HCT116 (cell line): ENCODE data around the gene TYROBP. TPM values are rescaled to one million over a fixed set of nuclear protein-coding genes. Genes with fewer than 3 reads are reported as not detected.

Experiments used
- ATAC-seq: fragments of 200-7000 bp; cut with Tn5 transposase; 2 replicates; pipeline ENCODE4 v1.9.1; 2020; ENCODE audit warnings: mild to moderate bottlenecking, moderate library complexity
- BruUV-seq: library from RNA; stranded (reverse); fragments of 400-500 nt; replicated peaks from 2 replicates; lab custom pipeline; 2021; lab: Mats Ljungman, UMichigan
- CTCF ChIA-PET: fragments of 300-600 bp; sonication (Branson Sonifier 250); formaldehyde crosslinking; loops from one replicate; lab custom pipeline; 2021; ENCODE audit warnings: antibody characterized with exemption; lab: Charles Lee
- POLR2A ChIA-PET: fragments of 300-600, 350-600 bp; sonication (Branson Sonifier 250); formaldehyde crosslinking; loops from one replicate; lab custom pipeline; 2021; ENCODE audit warnings: antibody characterized with exemption; lab: Charles Lee
- RAD21 ChIA-PET, 2 experiments: fragments of 300-600 bp; sonication (Branson Sonifier 250); formaldehyde crosslinking; loops; one replicate each; lab custom pipeline; 2023; ENCODE audit warnings: low total read pairs in 2 of 2; ENCODE audit not compliant: uncharacterized antibody in 2 of 2, unreplicated experiment in 2 of 2, low non-redundant PET in 1 of 2; lab: Charles Lee
- DNase-seq: peaks from one replicate; pipeline ENCODE4 v3.0.0-alpha.2; 2010; ENCODE audit warnings: low read depth, low spot score
- H2AFZ ChIP-seq: fragments of 200-600 bp; shearing (Covaris generic), sonication (generic); 2 replicates; pipeline ENCODE4 v1.6.1; 2017; ENCODE audit warnings: low read depth, mixed run types, mixed read lengths, antibody characterized with exemption, low read length; ENCODE audit not compliant: poor library complexity, severe bottlenecking
- H3K27ac ChIP-seq: 2 replicates; pipeline ENCODE4 v1.5.1; 2012; ENCODE audit warnings: low read depth, low read length
- H3K27me3 ChIP-seq: fragments of 200-600 bp; sonication (generic); 2 replicates; pipeline ENCODE4 v1.6.1; 2016; ENCODE audit warnings: mixed run types, low read length, mixed read lengths; ENCODE audit not compliant: insufficient read depth
- H3K36me3 ChIP-seq, 2 experiments: fragments of 200-500 bp in 1 of 2; fragments of 200-600 bp in 1 of 2; sonication (Bioruptor generic) in 1 of 2; sonication (generic) in 1 of 2; 2 replicates each; pipeline versions ENCODE4 v1.5.1 to v1.6.1; 2014 to 2016; ENCODE audit warnings: low read length in 2 of 2, inconsistent platforms in 1 of 2, mixed read lengths in 1 of 2, mixed run types in 1 of 2; ENCODE audit not compliant: insufficient read depth in 2 of 2, control insufficient read depth in 1 of 2
- H3K4me1 ChIP-seq, 2 experiments: fragments of 200-600 bp in 1 of 2; sonication (generic) in 1 of 2; 2 replicates each; pipeline versions ENCODE4 v1.5.1 to v1.6.1; 2012 to 2017; ENCODE audit warnings: low read length in 2 of 2, inconsistent platforms in 1 of 2, mild to moderate bottlenecking in 1 of 2, mixed read lengths in 1 of 2, mixed run types in 1 of 2, moderate library complexity in 1 of 2; ENCODE audit not compliant: insufficient read depth in 2 of 2, control insufficient read depth in 1 of 2
- H3K4me2 ChIP-seq: fragments of 200-600 bp; sonication (generic); 2 replicates; pipeline ENCODE4 v1.6.1; 2017; ENCODE audit warnings: mixed run types, low read length, mixed read lengths
- H3K4me3 ChIP-seq, 2 experiments: fragments of 200-600 bp in 1 of 2; sonication (generic) in 1 of 2; replicated peaks in 1 of 2; 2 replicates each; pipeline ENCODE4 v1.5.1; 2011 to 2016; ENCODE audit warnings: low read length in 2 of 2, control low read depth in 1 of 2, low read depth in 1 of 2, mild to moderate bottlenecking in 1 of 2, mixed read lengths in 1 of 2, mixed run types in 1 of 2
- H3K79me2 ChIP-seq: fragments of 200-600 bp; sonication (generic); 2 replicates; pipeline ENCODE4 v1.6.1; 2017; ENCODE audit warnings: mild to moderate bottlenecking, mixed run types, low read length, moderate library complexity, mixed read lengths; ENCODE audit not compliant: insufficient read depth
- H3K9ac ChIP-seq: fragments of 200-600 bp; sonication (generic); 2 replicates; pipeline ENCODE4 v1.6.1; 2016; ENCODE audit warnings: low read length, mixed read lengths
- H3K9me2 ChIP-seq: fragments of 200-600 bp; sonication (generic), shearing (Covaris generic); 2 replicates; pipeline ENCODE4 v1.6.1; 2017; ENCODE audit warnings: mixed run types, mild to moderate bottlenecking, moderate library complexity; ENCODE audit not compliant: insufficient read depth
- H3K9me3 ChIP-seq, 2 experiments: fragments of 200-500 bp in 1 of 2; fragments of 200-600 bp in 1 of 2; sonication (Bioruptor generic) in 1 of 2; sonication (generic) in 1 of 2; 2 replicates each; pipeline ENCODE4 v1.6.1; 2014 to 2017; ENCODE audit warnings: low read length in 2 of 2, mixed read lengths in 2 of 2, inconsistent platforms in 1 of 2, low read depth in 1 of 2, mild to moderate bottlenecking in 1 of 2, mixed run types in 1 of 2, moderate library complexity in 1 of 2; ENCODE audit not compliant: control insufficient read depth in 1 of 2, insufficient read depth in 1 of 2
- H4K20me1 ChIP-seq: fragments of 200-600 bp; sonication (generic), shearing (Covaris generic); 2 replicates; pipeline ENCODE4 v1.6.1; 2017; ENCODE audit warnings: mixed run types, mild to moderate bottlenecking, moderate library complexity; ENCODE audit not compliant: insufficient read depth
- CBX3 ChIP-seq: IDR thresholded peaks from 2 replicates; pipeline ENCODE4 v1.6.1; 2012; ENCODE audit warnings: low read depth
- CEBPB ChIP-seq: IDR thresholded peaks from 2 replicates; pipeline ENCODE4 v1.6.1; 2012; ENCODE audit warnings: low read depth
- CTCF ChIP-seq, 3 experiments: fragments of 200-600 bp in 1 of 3; sonication (generic) in 1 of 3; IDR thresholded peaks in 2 of 3; conservative IDR thresholded peaks in 1 of 3; 2 replicates each; pipeline ENCODE4 v1.5.1; 2012 to 2017; ENCODE audit warnings: low read depth in 2 of 3, low read length in 2 of 3, antibody characterized with exemption in 1 of 3, borderline replicate concordance in 1 of 3, control low read depth in 1 of 3, mild to moderate bottlenecking in 1 of 3, mixed read lengths in 1 of 3, mixed run types in 1 of 3, moderate library complexity in 1 of 3; ENCODE audit not compliant: insufficient read depth in 1 of 3
- EZH2phosphoT487 ChIP-seq: fragments of 200-600 bp; IDR thresholded peaks from 2 replicates; pipeline ENCODE4 v1.6.1; 2018; ENCODE audit warnings: antibody characterized with exemption, borderline replicate concordance
- FOSL1 ChIP-seq: IDR thresholded peaks from 2 replicates; pipeline ENCODE4 v1.6.1; 2012; ENCODE audit warnings: low read depth
- JUND ChIP-seq: IDR thresholded peaks from 2 replicates; pipeline ENCODE4 v1.6.1; 2012
- POLR2A ChIP-seq: IDR thresholded peaks from 2 replicates; pipeline ENCODE4 v1.7.0; 2011; ENCODE audit warnings: borderline replicate concordance; ENCODE audit not compliant: insufficient read depth, insufficient read length; ENCODE audit errors: extremely low read depth
- RAD21 ChIP-seq: IDR thresholded peaks from 2 replicates; pipeline ENCODE4 v1.6.1; 2012; ENCODE audit warnings: low read depth, mild to moderate bottlenecking
- REST ChIP-seq: IDR thresholded peaks from 2 replicates; pipeline ENCODE4 v1.6.1; 2012; ENCODE audit warnings: low read depth
- SIN3A ChIP-seq: IDR thresholded peaks from 2 replicates; pipeline ENCODE4 v1.6.1; 2012; ENCODE audit warnings: low read depth
- SP1 ChIP-seq: IDR thresholded peaks from 2 replicates; pipeline ENCODE4 v1.6.1; 2012; ENCODE audit warnings: low read depth
- SRF ChIP-seq: IDR thresholded peaks from 2 replicates; pipeline ENCODE4 v1.6.1; 2012; ENCODE audit warnings: low read depth
- TCF7L2 ChIP-seq: IDR thresholded peaks from 2 replicates; pipeline ENCODE4 v1.7.0; 2011; ENCODE audit warnings: borderline replicate concordance, inconsistent platforms; ENCODE audit not compliant: insufficient read depth, insufficient read length; ENCODE audit errors: extremely low read depth
- YY1 ChIP-seq: IDR thresholded peaks from 2 replicates; pipeline ENCODE4 v1.6.1; 2011; ENCODE audit warnings: low read length, low read depth, moderate library complexity, mild to moderate bottlenecking; ENCODE audit not compliant: insufficient replicate concordance; ENCODE audit errors: extremely low read depth
- ZFX ChIP-seq: fragments of 450-650 bp; IDR thresholded peaks from 2 replicates; pipeline ENCODE4 v1.6.1; 2017
- ZNF274 ChIP-seq: fragments of 200-500 bp; sonication (Bioruptor generic); IDR thresholded peaks from 2 replicates; pipeline ENCODE4 v1.6.1; 2014; ENCODE audit warnings: mild to moderate bottlenecking, low read depth, low read length, inconsistent platforms
- intact Hi-C: fragments of 100-400 bp; cut with micrococcal nuclease; formaldehyde crosslinking; loops from 2 replicates; pipeline ENCODE4 v1.10.0; 2022
- total RNA-seq: library from RNA; stranded (reverse); gene quantifications from one replicate; pipeline ENCODE4 v1.2.1, GENCODE V29; 2021; ENCODE audit not compliant: unreplicated experiment

TYROBP gene
- total RNA-seq, 1 experiment from 2014 or later, result 0.49 TPM

GRCh38 chr19:35863018-35863417 is 45.1 kb downstream of the TYROBP start (continued):
- TF ChIP-seq CTCF (IDR thresholded peaks at IDR 0.05 in 2 of 3, conservative IDR thresholded peaks at IDR 0.05 in 1 of 3; ENCODE audit: borderline replicate concordance in 1 of 3, insufficient read depth in 1 of 3, low read depth in 2 of 3, low read length in 2 of 3), result no peak

GRCh38 chr19:35862528-35862927 is 45.6 kb downstream of the TYROBP start:
- Histone ChIP-seq H4K20me1 (no peaks in the 10 kb centered on the region), H2AFZ (no peak overlapping the region), H3K36me3 (no peaks in the 10 kb centered on the region), H3K9ac (no peak overlapping the region)
- DNase-seq (no peak), ATAC-seq (no peak)
- POLR2A ChIA-PET, result no interaction called here
- no peak for TF ChIP-seq POLR2A
- TF ChIP-seq ZNF274, result no peak
- TF ChIP-seq JUND, result no peak
- TF ChIP-seq CBX3, result no peak
- TF ChIP-seq SRF, result no peak
- TF ChIP-seq TCF7L2, result no peak
- no peak for TF ChIP-seq REST
- TF ChIP-seq YY1, result no peak
- no peak for TF ChIP-seq SP1
- no peak for TF ChIP-seq CEBPB
- no peak for TF ChIP-seq RAD21
- TF ChIP-seq FOSL1, result no peak
- TF ChIP-seq ZFX, result no peak
- TF ChIP-seq SIN3A, result no peak
- TF ChIP-seq EZH2phosphoT487, result no peak
- TF ChIP-seq, all 23 proteins: peak for 0
- H3K9me2 ChIP-seq, result no peaks in the 10 kb centered on the region
- ChIA-PET CTCF (no interaction called here), RAD21 (no interaction called here)
- H3K4me2 ChIP-seq, result no peak overlapping the region
- no peaks in the 10 kb centered on the region for H3K9me3 ChIP-seq
- no peaks in the 10 kb centered on the region for H3K27me3 ChIP-seq
- no TSS peak for BruUV-seq
- no peak overlapping the region for H3K4me3 ChIP-seq
- peaks cover 2 to 13% of the 10 kb centered on the region in 2 experiments; a peak in 3 of 4 replicates for H3K4me1 ChIP-seq
- no peak overlapping the region for H3K27ac ChIP-seq
- no peaks in the 10 kb centered on the region for H3K79me2 ChIP-seq
- intact Hi-C loops, result no loop called here
